GM19239 (cell line): ENCODE data around the gene LILRA6.
"Not testable (repeated sequence)": the region's sequence is repeated elsewhere in the genome, so short reads cannot be mapped to it uniquely, and the experiment has no call there.

Experiments
- DNase-seq: peaks from one replicate; pipeline ENCODE4 v3.0.0; 2011; ENCODE audit warnings: low spot score; ENCODE audit not compliant: insufficient read length
- FAIRE-seq: peaks from 2 replicates; lab custom pipeline; 2011; peaks lifted over from hg19 to GRCh38; lab: Jason Lieb, UNC

Gene LILRA6

DNA sequence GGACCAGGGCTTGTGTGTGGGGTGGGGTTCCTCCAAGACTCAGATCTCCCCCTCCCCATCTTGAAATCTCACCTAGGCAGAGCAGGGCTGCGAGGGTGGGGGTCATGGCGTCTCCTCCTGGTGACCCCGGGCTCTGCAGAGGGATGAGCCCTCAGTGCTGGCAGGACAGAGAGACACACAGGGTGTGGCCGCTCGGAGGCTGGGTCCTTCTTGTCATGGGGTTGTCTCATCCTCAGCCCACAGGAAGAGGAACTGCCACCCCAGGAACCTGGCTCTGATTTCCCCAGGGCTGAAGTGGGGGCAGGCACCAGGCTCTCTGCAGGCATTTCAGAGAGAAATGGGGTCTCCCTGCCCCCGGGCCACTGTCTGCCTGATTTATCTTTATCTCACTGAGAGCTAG, at the start of gene LILRA6:
Gene LILRA6, minus strand, starts transcription at position 145 of the 400 bp plus-strand sequence.
- not testable (repeated sequence) for DNase-seq, FAIRE-seq

DNA sequence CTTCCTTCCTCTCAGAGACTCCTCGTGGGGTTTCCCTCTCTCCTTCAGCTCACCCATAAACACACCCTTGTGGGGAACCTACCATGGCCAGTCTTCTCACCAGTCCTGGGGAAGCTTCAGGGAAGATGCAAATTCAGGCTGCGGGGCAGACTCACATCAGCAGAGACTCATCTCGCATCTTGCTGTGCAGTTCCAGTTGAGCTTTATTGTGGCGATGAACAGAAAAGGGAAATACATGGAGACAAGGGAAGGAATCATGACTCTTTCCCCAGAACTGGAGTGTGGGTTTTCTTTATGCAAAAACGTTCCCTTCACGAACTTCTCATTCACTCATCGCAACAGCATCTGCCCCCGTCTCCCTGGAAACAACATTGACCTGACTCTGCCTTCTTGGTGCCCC, 46.6 kb upstream of the LILRA6 start:
- FAIRE-seq = peak; percentile 94
- DNase-seq = not testable (repeated sequence)

DNA sequence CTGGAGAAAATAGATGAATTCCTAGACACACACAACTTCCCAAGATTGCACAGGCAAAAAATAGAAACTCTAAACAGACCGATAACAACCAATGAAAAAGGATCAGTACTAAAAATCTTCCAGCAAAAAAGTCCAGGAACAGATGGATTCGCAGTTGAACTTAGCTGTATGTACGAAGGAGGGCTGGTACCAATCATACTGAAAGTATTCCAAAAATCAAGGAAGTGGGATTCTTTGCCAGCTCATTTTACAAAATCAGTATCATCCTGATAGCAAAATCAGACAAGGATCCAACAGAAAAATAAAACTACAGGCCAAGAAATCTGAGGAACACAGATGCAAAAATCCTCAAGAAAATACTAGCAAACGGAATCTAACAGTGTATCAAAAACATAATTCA, 44.9 kb upstream of the LILRA6 start:
- DNase-seq (no peak), FAIRE-seq (peak; percentile 47)

DNA sequence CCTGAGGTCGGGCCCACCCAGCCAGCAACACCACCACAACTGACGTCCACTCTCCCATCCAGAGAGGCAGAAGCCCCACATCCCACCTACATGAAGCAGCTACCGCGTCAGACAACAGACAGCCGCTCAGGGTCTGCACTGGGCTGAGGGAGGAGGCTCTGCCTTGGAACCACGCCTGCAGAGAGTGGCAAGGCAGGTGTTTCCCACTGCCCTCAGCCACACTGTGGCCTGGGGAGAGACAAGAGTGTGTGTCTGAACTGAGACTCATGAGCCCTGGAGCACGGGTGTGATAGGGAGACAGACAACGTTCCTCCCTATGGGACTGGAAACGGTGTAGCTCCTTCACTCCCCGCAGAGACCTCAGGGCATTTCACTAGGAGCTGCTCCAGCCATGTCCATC, 43.7 kb upstream of the LILRA6 start:
- peak; percentile 42 for FAIRE-seq
- not testable (repeated sequence) for DNase-seq

DNA sequence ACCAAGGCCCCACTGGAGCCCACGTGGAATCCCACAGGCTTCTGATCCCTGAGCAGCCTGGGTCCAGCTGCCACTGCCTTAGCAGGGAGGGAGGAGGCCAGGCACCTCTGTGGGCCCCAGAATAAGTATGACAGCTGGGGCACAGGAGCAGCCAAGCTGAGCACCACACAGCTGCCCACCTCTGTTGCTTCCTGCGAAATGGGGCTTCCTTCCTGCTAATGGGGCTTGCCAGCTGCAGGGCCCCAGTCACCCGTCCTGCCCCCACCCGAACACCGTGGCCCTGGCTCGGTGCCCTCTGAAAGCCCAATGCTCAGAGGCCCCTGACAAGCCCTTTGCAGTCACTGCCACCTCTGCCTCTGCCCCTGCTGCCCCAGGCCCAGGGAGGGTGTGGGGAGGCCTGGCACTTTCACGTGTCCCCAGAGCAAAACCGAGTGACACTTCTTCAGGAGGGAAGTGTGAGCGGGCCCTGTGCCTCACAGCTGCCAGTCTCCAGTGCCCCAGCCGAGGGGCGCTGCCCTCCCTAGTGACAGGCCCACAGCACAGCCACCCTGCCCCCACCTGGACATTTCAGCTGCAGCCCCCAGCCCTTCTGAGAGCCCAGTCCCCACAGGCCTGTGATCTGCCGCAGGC, 43.0 kb upstream of the LILRA6 start:
- peak; percentile 84 for FAIRE-seq

DNA sequence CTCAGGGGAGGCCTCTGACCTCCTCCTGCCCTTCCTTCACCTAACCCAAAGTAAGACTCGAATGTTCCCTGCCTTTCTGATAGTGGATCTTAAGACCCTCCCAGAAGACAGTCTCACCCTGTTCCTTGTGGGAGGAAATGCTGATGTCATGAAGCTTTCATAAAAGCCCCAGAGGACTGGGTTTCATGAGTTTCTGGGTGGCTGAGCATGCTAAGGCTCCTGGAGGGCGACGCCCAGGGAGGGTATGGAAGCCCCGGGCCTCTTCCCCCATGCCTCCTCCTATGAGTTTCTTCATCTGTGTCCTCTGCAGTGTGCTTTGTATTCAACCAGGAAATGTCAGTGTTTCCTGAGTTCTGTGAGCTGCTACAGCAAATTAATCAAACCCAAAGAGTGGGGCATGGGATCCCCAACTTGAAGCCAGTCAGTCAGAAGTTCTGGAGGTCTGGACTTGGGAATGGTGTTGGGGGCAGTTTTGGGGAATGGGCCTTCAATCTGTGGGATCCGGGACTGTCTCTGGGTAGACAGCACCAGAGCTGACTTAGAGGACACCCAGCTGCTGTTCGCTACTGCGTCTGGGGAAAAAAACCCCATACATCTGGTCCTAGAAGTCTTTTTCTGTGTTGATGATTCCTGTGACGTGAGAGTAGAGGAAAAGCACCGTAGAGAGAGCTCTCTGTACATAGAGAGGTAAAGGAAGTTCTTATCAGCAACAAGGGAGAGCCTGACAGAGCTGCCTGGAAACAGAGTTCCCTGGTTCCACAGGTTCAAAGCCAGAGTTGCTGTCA, 40.3 kb upstream of the LILRA6 start:
- no peak for FAIRE-seq
- no peak for DNase-seq

More for the DNA sequence above, 43.0 kb upstream of the LILRA6 start:
- DNase-seq = not testable (repeated sequence)

DNA sequence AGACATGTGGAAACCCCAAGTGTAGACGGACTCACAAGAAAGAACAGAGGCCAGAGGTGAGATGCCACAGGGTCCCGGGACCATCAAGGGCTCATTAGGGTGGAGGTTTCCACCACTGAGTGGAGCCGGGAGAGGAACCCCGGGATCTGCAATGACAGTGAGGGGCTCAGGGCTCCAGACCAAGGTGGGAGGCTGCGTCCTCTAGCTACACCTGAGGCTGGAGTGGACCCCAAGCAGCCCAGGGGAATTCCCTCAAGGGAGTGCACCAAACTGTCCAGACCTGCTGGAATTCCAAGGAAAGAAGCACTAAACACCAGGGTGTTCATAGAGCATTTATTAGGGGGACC, 39.1 kb upstream of the LILRA6 start:
- DNase-seq, FAIRE-seq: not testable (repeated sequence)

DNA sequence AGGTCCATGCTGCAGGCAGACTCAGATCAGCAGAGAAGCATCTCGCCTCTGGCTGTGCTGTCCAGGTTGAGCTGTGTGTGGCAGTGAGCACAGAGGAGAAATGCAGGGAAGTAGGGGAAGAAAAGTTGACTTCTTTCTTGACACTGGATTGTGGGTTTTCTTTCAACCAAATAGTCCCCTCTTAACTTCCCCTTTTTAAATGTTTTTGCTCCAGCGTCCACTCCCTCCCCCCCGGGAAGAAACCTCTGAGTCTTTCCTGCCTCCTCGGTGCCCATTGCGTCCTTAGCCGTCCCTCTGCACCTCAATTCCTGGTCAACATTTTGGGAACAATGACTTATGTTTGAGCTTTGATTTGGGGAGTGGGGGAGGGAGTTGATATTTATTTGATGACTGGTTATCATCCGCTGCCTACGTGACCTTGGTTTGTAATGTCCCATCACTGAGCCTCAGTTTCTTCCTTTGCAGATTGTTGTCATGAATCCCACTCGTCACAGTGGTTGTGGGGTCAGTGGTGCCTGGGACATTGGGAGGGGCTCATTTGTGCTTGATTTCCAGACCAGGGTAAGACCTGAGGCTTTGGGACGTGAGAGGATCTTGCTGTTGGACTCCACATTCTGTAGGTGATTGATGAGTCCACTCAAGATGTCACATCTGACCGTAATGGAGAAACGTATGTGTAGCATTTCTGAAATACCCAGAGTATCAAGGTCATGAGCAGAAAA, 38.6 kb upstream of the LILRA6 start, which contains the start of gene LILRB2:
Gene LILRB2, minus strand, starts transcription at position 104 of the 722 bp plus-strand sequence. CDS start 614 bp downstream, outside the sequence.
- FAIRE-seq (no peak), DNase-seq (no peak)

DNA sequence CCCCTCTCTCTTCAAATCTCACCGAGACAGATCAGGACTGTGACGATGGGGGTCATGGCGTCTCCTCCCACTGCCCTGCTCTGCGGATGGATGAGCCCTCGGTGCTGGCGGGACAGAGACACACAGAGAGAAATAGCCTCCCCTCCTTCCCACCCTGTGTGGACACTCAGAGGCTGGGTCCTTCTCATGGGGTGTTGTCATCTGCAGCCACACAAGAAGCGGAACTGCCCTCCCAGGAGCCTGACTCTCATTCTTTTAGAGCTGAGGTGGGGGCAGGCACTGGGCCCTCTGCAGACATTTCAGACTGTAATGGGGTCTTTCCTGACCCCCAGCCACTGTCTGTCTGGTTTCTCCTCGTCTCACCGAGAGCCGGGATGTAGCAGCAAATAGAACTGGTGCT, 37.9 kb upstream of the LILRA6 start:
- FAIRE-seq, DNase-seq: not testable (repeated sequence)

DNA sequence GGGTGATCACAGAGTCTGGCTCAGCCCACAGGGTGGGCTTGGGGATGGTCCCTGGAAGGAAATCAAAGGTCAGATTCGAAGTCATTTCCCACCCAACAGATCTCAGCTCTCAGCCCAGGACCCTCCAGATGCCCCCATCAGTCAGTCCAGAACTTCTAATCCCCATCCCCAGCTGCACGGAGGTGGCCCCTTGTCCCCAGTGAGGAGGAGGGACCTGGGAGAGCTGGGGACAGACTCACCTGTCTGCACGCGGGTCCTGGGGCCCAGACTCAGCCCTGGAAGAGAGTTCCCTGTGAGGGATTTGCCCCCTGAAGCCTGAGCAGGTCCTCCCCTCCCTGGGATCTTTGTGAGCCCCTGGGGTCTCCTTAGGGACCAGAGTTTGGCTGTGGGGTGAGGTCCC, 37.4 kb upstream of the LILRA6 start:
- not testable (repeated sequence) for FAIRE-seq, DNase-seq

DNA sequence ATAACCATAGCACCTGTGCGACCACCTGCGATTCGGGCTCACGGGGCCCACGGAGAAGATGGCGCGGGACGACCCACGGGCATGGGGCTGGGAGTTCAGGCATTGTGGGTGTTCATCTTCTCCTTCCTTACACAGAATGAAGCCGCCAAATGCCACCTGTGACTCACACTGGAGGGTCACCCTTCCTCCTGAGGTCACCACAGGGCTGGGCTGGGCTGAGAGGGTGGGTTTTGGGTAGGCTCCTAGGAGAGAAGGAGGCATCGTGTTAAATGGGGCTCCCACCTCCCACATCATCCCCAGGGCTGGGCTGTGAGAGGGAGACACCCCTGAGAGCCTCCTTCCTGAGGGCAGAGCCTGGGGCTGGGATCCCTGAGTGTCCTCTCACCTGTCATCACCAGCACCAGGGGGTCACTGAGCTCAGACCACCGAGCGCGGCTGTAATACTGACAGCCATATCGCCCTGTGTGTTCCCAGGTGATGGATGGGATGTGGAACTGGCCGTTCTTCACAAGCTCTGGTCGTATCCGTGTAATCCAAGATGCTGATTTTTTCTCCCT, 36.9 kb upstream of the LILRA6 start:
- no peak for FAIRE-seq
- no peak for DNase-seq

DNA sequence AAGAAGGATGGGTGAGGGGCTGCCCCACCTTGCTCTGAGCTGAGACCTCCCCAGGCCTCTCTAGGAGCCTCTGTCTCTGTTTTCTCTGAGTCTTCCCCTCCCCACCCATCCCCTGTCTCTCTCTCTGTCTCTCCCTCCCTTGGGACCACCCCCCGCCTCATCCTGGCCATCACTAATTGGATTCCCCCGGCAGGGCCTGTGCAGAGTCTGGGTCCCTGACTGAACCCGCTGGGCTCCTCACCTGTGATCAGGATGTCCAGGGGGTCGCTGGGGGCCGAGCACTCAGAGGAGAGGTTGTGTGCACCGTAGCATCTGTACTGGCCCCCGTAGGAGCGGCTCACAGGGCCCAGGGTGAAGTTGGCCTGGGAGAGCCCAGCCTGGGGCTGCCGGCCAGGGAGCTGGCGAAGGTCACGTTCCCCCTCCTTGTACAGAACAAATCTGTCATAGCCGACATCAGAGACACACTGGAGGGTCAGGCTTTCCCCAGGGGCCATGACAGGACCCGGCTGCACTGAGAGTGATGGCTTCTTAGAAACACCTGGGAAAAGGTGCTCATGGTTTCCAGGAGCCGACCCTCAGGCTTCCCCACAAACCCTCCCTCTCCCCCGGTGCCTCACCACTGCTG, 36.1 kb upstream of the LILRA6 start:
- FAIRE-seq, DNase-seq: not testable (repeated sequence)

DNA sequence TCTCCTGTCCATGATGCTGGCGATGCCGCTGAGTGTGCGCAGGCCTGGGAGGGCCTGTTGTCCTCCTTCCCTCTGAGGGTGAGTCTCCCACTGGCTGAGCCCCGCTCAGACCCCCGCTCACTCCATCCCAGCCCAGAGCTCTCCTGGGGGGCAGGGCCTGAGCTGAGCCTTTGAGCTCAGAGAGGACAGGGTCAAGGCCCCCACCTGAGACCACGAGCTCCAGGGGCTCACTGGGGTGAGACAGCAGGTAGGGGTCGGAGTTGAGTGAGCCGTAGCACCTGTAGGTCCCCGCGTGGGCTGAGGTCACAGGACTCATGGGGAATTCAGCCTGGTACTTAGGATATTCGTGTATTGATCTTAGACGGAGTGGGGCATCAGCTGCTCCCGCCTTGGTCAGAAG, 35.5 kb upstream of the LILRA6 start:
- not testable (repeated sequence) for FAIRE-seq

DNA sequence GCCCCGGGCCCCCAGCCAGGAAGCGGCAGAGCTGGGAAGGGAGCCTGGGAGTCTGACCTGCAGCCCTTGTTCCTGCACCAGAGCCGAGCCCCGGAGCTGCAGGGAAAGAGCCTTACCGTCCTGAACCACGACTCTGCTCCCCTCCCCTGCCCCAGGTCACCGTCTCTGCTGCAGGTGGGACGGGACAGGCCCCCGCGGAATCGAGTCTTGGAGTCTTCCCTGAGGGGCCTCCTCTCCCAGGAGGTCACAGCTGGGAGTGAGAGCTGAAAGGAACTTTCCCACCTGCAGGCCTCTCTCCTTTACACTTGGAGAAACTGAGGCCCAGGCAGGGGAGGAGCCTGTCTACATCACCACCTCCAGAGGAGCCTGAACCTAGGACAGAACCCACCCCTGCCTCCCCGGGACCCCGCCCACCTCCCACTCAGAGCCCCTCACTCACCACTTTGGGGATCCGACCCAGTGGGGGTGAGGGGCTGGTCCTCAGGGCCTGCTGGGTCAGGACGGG, 34.6 kb upstream of the LILRA6 start:
- DNase-seq, FAIRE-seq: not testable (repeated sequence)

More for the DNA sequence above, 35.5 kb upstream of the LILRA6 start:
- not testable (repeated sequence) for DNase-seq

DNA sequence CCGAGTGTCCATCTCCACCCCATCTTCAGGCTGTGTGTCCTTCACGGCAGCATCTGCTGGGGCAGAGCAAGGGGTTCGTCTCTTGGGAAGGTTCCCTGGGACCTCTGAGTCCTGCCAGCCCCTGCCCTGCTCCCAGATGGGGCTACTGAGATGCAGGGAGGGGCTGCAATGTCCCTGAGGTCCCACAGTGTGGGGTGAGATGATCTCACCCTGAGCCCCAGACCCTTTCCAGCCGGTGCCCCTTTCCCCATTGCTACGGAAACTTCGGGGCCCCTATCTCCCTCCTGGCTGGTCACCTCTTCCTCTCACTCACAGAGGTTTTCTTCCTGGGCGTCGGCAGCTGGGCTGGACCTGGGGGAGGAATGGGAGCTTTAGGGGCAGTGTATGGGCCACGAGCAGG, 33.4 kb upstream of the LILRA6 start:
- FAIRE-seq = no peak
- no peak for DNase-seq

DNA sequence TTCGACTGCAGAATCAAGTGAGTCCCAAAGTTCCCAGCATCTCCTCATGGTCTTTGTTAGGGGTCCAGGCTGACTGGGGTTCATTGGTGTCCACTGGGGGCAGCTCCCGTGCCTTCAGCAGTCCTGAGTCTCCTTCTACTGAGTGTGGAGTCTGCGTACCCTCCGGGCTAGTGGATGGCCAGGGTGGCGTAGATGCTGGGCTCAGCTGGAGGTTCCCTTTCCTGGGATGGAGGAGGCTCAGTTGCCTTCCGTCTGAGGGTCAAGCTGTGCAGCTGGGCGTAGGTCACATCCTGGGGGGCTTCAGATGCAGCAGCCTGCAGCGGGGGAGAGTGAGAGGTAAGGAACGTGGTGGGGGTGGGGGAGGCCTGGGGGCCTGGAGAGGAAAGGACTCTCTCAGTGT, 31.9 kb upstream of the LILRA6 start:
- not testable (repeated sequence) for DNase-seq, FAIRE-seq

DNA sequence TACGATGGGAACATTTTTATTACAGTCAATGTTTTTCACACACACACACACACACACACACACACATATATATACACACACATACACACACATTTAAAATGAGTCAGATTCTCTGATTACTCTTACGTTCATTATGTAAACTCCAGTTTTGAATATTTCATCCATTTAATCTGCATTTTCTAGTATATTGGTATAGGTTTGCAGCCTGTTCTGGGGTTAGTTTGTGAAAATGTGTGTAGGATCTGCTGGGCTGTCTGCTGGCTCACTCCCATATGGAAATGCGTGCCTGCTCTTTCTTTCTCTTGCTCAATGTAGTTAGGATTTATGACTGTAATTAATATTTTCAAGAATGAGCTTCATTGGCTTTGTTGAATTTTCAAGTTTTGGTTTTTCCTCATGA, 31.2 kb upstream of the LILRA6 start:
- FAIRE-seq = no peak

DNA sequence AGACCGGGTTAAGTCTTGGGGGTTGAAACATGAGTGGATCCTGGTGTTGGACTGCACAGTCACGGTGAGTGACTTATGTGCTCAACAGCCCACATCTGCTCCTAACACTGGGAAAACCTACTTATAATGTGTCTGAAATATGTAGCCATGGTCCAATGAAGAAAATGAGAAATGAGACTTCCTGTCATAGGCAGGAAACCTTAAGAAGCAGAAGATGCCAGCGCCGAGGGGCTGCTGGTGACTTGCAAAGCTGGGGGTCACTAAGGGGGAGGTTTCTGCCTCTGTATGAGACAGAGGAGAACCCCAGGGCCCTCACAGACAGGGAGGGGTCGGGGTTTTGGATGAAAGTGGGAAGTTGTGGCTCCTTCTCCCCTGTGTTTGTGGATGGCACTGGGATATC, 29.6 kb upstream of the LILRA6 start:
- DNase-seq, FAIRE-seq: not testable (repeated sequence)

More for the DNA sequence above, 31.2 kb upstream of the LILRA6 start:
- DNase-seq = no peak

DNA sequence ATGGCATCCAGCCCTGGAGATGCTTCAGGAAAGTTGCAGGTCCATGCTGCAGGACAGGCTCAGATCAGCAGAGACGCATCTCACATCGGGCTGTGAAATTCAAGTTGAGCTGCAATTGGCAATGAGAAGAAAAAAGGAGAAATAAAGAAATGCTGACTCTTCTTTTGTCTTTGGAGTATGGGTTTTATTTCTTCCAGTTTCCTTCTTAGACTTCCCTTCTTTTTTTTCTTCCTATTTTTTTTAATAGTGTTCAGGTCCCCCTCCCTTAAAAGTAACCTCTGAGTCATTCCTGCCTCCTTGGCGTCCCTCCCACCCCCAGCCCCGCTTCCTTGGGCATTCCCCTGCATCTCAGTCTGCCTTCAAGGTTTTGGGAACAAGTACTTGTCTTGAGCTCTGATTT, 29.0 kb upstream of the LILRA6 start:
- not testable (repeated sequence) for FAIRE-seq, DNase-seq

DNA sequence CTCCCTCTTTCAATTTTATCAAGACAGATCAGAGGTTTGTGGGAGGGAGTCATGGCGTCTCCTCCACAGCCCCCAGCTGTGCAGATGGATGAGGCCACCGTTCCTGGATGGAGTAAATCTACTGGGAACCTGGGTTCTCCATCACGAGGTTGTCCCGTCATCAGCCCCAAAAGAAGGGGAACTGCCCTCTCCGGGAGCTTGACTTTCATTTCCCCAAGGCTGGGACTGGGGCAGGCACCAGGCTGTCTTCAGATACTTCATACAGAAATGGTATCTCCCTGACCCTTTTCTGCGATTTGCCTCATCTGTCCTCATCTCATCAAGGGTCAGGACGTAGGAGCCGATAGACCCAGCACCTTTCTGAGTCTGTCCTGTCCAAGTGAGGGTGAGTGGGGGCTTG, 28.5 kb upstream of the LILRA6 start:
- DNase-seq (no peak), FAIRE-seq (no peak)
